ENCODE measurements around the gene DYNC1I1.

DNA sequence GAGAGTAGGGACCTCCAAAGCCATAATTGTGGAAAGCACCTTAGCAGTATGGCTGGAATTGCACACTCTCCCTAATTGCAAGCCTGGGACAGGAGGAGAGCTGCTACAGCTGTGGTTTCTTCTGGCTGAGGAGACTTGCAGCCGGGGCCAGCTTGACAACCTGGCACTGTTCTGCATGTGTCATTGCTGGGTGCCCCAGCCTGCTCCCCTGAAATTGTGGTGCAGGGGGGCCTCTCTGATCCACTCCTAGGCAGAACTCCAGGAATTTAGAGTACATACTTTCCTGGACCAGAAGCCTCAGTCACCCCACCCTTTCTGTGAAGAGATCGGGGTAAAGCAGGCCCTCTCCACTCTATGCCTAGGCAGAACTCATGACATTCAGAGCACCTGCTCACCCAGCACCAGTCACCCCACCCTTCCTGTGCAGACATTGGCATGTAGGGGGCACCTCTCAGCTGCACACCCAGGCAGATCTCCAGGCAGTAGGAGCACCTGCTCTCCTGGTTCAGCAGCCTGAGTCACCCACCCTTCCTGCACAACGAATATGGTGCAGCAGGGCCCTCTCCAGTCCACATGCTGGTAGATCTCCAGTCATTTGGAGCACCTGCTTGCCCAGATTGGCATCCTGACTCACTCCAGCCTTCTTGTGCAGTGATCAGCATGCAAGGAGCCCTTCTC is 34.4 kb upstream of the DYNC1I1 start:
- TF ChIP-seq POLR2AphosphoS5 (IDR thresholded peaks at IDR 0.05; ENCODE audit: low read depth, low read length) (no peak), TAF1 (IDR thresholded peaks at IDR 0.05; ENCODE audit: borderline replicate concordance, insufficient read depth, low read length) (no peak), SIN3A (IDR thresholded peaks at IDR 0.05; ENCODE audit: borderline replicate concordance, insufficient read depth, low read length) (no peak)
- TF ChIP-seq, protein P1, sequence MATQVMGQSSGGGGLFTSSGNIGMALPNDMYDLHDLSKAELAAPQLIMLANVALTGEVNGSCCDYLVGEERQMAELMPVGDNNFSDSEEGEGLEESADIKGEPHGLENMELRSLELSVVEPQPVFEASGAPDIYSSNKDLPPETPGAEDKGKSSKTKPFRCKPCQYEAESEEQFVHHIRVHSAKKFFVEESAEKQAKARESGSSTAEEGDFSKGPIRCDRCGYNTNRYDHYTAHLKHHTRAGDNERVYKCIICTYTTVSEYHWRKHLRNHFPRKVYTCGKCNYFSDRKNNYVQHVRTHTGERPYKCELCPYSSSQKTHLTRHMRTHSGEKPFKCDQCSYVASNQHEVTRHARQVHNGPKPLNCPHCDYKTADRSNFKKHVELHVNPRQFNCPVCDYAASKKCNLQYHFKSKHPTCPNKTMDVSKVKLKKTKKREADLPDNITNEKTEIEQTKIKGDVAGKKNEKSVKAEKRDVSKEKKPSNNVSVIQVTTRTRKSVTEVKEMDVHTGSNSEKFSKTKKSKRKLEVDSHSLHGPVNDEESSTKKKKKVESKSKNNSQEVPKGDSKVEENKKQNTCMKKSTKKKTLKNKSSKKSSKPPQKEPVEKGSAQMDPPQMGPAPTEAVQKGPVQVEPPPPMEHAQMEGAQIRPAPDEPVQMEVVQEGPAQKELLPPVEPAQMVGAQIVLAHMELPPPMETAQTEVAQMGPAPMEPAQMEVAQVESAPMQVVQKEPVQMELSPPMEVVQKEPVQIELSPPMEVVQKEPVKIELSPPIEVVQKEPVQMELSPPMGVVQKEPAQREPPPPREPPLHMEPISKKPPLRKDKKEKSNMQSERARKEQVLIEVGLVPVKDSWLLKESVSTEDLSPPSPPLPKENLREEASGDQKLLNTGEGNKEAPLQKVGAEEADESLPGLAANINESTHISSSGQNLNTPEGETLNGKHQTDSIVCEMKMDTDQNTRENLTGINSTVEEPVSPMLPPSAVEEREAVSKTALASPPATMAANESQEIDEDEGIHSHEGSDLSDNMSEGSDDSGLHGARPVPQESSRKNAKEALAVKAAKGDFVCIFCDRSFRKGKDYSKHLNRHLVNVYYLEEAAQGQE (IDR thresholded peaks at IDR 0.05; ENCODE audit: insufficient read depth in 1 of 2, low read depth in 2 of 2, low read length in 2 of 2), result no peak
